ENCODE measurements around the gene SPAG7. TPM values are rescaled to one million over a fixed set of nuclear protein-coding genes. Genes with fewer than 3 reads are reported as not detected.
A peak's percentile ranks its signal among the peaks of the same experiment; 100 is the strongest.

The SPAG7 gene
- total RNA-seq, 2 donors from 2014 or later, result 140 to 158 TPM

- no peaks in the 10 kb centered on the region for H3K9me3 Mint-ChIP-seq
- H3K4me1 Mint-ChIP-seq (ENCODE audit: low read depth), result peaks cover 61% of the 10 kb centered on the region
- peaks cover 39 to 59% of the 10 kb centered on the region in 2 donors for H3K36me3 Mint-ChIP-seq (ENCODE audit: insufficient read depth in 2 of 2)
- H3K4me3 Mint-ChIP-seq, result peak overlapping the region; percentile 93 to 98
- DNase-seq (peak; percentile 35 to 48), ATAC-seq (replicated peaks in 1 of 2) (no peak)
- H3K27me3 Mint-ChIP-seq (ENCODE audit: low read depth), result no peaks in the 10 kb centered on the region
- H3K27ac Mint-ChIP-seq, result peak overlapping the region; percentile 94
Measured at GRCh38 chr17:4944554-4945175, 23.0 kb downstream of the SPAG7 start.

GRCh38 chr17:4944163-4944553 lies 23.5 kb downstream of the SPAG7 start:
- Mint-ChIP-seq H3K27me3 (ENCODE audit: low read depth) (no peaks in the 10 kb centered on the region), H3K36me3 (ENCODE audit: insufficient read depth in 2 of 2) (peaks cover 39 to 59% of the 10 kb centered on the region in 2 donors), H3K9me3 (no peaks in the 10 kb centered on the region), H3K4me1 (ENCODE audit: low read depth) (peaks cover 62% of the 10 kb centered on the region), H3K4me3 (peak overlapping the region; percentile 93 to 98), H3K27ac (peak overlapping the region; percentile 94)
- ATAC-seq (replicated peaks in 1 of 2), result peak; percentile 12
- DNase-seq, result peak; percentile 66 to 73

- no peak for DNase-seq
- Mint-ChIP-seq H3K36me3 (ENCODE audit: insufficient read depth in 2 of 2) (peaks cover 41 to 59% of the 10 kb centered on the region in 2 donors), H3K9me3 (no peaks in the 10 kb centered on the region), H3K27me3 (ENCODE audit: low read depth) (no peaks in the 10 kb centered on the region), H3K27ac (peak overlapping the region; percentile 26), H3K4me1 (ENCODE audit: low read depth) (peaks cover 73% of the 10 kb centered on the region), H3K4me3 (peak overlapping the region; percentile 93 to 98)
- ATAC-seq (replicated peaks in 1 of 2), result no peak
Measured at GRCh38 chr17:4942760-4943508, 24.7 kb downstream of the SPAG7 start.

- Mint-ChIP-seq H3K27ac (peak overlapping the region; percentile 99), H3K27me3 (ENCODE audit: low read depth) (no peaks in the 10 kb centered on the region), H3K36me3 (ENCODE audit: insufficient read depth in 2 of 2) (peaks cover 34 to 57% of the 10 kb centered on the region in 2 donors), H3K9me3 (no peaks in the 10 kb centered on the region), H3K4me3 (peak overlapping the region; percentile 93 to 98), H3K4me1 (ENCODE audit: low read depth) (peaks cover 66% of the 10 kb centered on the region)
- ATAC-seq (replicated peaks in 1 of 2) (no peak), DNase-seq (no peak)
Measured at GRCh38 chr17:4941319-4941610, 26.4 kb downstream of the SPAG7 start.

GRCh38 chr17:4940555-4941318 lies 26.9 kb downstream of the SPAG7 start:
- DNase-seq (peak; percentile 60 to 69), ATAC-seq (replicated peaks in 1 of 2) (peak in 1 of 2 donors; percentile 5)
- Mint-ChIP-seq H3K9me3 (no peaks in the 10 kb centered on the region), H3K36me3 (ENCODE audit: insufficient read depth in 2 of 2) (peaks cover 31 to 56% of the 10 kb centered on the region in 2 donors), H3K27ac (peak overlapping the region; percentile 99), H3K4me3 (peak overlapping the region; percentile 93 to 98), H3K27me3 (ENCODE audit: low read depth) (no peaks in the 10 kb centered on the region), H3K4me1 (ENCODE audit: low read depth) (peaks cover 61% of the 10 kb centered on the region)

GRCh38 chr17:4939796-4940554 lies 27.6 kb downstream of the SPAG7 start, which contains the start of the genes RNF167 and SLC25A11:
Gene RNF167, plus strand, starts transcription at chr17:4940268. Its CDS starts 642 bp downstream, at chr17:4940910.
Gene SLC25A11, minus strand, starts transcription at chr17:4940046. Its CDS starts 136 bp downstream, at chr17:4939910.
- H3K36me3 Mint-ChIP-seq (ENCODE audit: insufficient read depth in 2 of 2), result peaks cover 24 to 50% of the 10 kb centered on the region in 2 donors
- peak; percentile 96 to 98 for DNase-seq
- peak within 1 kb of the TSS; percentile 99 for H3K27ac Mint-ChIP-seq
- H3K4me1 Mint-ChIP-seq (ENCODE audit: low read depth), result peaks cover 54% of the 10 kb centered on the region
- peak; percentile 83 for ATAC-seq (replicated peaks in 1 of 2)
- H3K4me3 Mint-ChIP-seq, result peak within 1 kb of the TSS; percentile 93 to 98
- no peaks in the 10 kb centered on the region for H3K9me3 Mint-ChIP-seq
- H3K27me3 Mint-ChIP-seq (ENCODE audit: low read depth), result no peaks in the 10 kb centered on the region

- DNase-seq (no peak), ATAC-seq (replicated peaks in 1 of 2) (peak in 1 of 2 donors; percentile 3)
- H3K27ac Mint-ChIP-seq, result no peak overlapping the region
- peaks cover 51% of the 10 kb centered on the region for H3K4me1 Mint-ChIP-seq (ENCODE audit: low read depth)
- H3K27me3 Mint-ChIP-seq (ENCODE audit: low read depth), result no peaks in the 10 kb centered on the region
- H3K4me3 Mint-ChIP-seq, result peak overlapping the region; percentile 93 to 98
- no peaks in the 10 kb centered on the region for H3K9me3 Mint-ChIP-seq
- H3K36me3 Mint-ChIP-seq (ENCODE audit: insufficient read depth in 2 of 2), result peaks cover 24 to 46% of the 10 kb centered on the region in 2 donors
Measured at GRCh38 chr17:4939546-4939795, 28.1 kb downstream of the SPAG7 start.

- H3K9me3 Mint-ChIP-seq, result no peaks in the 10 kb centered on the region
- H3K27me3 Mint-ChIP-seq (ENCODE audit: low read depth), result no peaks in the 10 kb centered on the region
- H3K27ac Mint-ChIP-seq, result peak overlapping the region; percentile 77
- no peak for ATAC-seq (replicated peaks in 1 of 2)
- peak overlapping the region; percentile 93 to 98 for H3K4me3 Mint-ChIP-seq
- peaks cover 19 to 40% of the 10 kb centered on the region in 2 donors for H3K36me3 Mint-ChIP-seq (ENCODE audit: insufficient read depth in 2 of 2)
- no peak for DNase-seq
- H3K4me1 Mint-ChIP-seq (ENCODE audit: low read depth), result peaks cover 51% of the 10 kb centered on the region
Measured at GRCh38 chr17:4938688-4939545, 28.7 kb downstream of the SPAG7 start.

- Mint-ChIP-seq H3K27me3 (ENCODE audit: low read depth) (no peaks in the 10 kb centered on the region), H3K4me1 (ENCODE audit: low read depth) (peaks cover 43% of the 10 kb centered on the region), H3K4me3 (peak overlapping the region; percentile 93 to 98), H3K36me3 (ENCODE audit: insufficient read depth in 2 of 2) (peaks cover 17 to 33% of the 10 kb centered on the region in 2 donors), H3K27ac (peak overlapping the region; percentile 77), H3K9me3 (no peaks in the 10 kb centered on the region)
- DNase-seq (no peak), ATAC-seq (replicated peaks in 1 of 2) (no peak)
Measured at GRCh38 chr17:4938069-4938491, 29.5 kb downstream of the SPAG7 start.

GRCh38 chr17:4937553-4937952 lies 30.1 kb downstream of the SPAG7 start:
- peaks cover 38% of the 10 kb centered on the region for H3K4me1 Mint-ChIP-seq (ENCODE audit: low read depth)
- H3K27ac Mint-ChIP-seq, result no peak overlapping the region
- peaks cover 14 to 31% of the 10 kb centered on the region in 2 donors for H3K36me3 Mint-ChIP-seq (ENCODE audit: insufficient read depth in 2 of 2)
- ATAC-seq (replicated peaks in 1 of 2) (no peak), DNase-seq (no peak)
- no peaks in the 10 kb centered on the region for H3K9me3 Mint-ChIP-seq
- peak overlapping the region in 1 of 2 donors; percentile 98 for H3K4me3 Mint-ChIP-seq
- no peaks in the 10 kb centered on the region for H3K27me3 Mint-ChIP-seq (ENCODE audit: low read depth)

GRCh38 chr17:4936436-4936835 lies 31.2 kb downstream of the SPAG7 start:
- DNase-seq, result no peak
- Mint-ChIP-seq H3K27ac (peak overlapping the region; percentile 3), H3K27me3 (ENCODE audit: low read depth) (no peaks in the 10 kb centered on the region), H3K4me1 (ENCODE audit: low read depth) (peaks cover 27% of the 10 kb centered on the region), H3K9me3 (no peaks in the 10 kb centered on the region), H3K4me3 (no peak overlapping the region), H3K36me3 (ENCODE audit: insufficient read depth in 2 of 2) (peaks cover 9 to 25% of the 10 kb centered on the region in 2 donors)
- ATAC-seq (replicated peaks in 1 of 2), result no peak

- Mint-ChIP-seq H3K9me3 (no peaks in the 10 kb centered on the region), H3K27me3 (ENCODE audit: low read depth) (no peaks in the 10 kb centered on the region), H3K27ac (no peak overlapping the region), H3K4me1 (ENCODE audit: low read depth) (peaks cover 21% of the 10 kb centered on the region), H3K4me3 (no peak overlapping the region), H3K36me3 (ENCODE audit: insufficient read depth in 2 of 2) (peaks cover 6 to 20% of the 10 kb centered on the region in 2 donors)
- DNase-seq (no peak), ATAC-seq (replicated peaks in 1 of 2) (no peak)
Measured at GRCh38 chr17:4935650-4936049, 32.0 kb downstream of the SPAG7 start.

Data from activated T-cell treated with anti-CD3 and anti-CD28 coated beads, Interleukin-2, amount 50 U/mL, for 72 hours (primary cell).